Measurements from ENCODE around the gene BTAF1. TPM values are rescaled to one million over a fixed set of nuclear protein-coding genes. Genes with fewer than 3 reads are reported as not detected.
A peak's percentile ranks its signal among the peaks of the same experiment; 100 is the strongest.

The BTAF1 gene
- total and polyA plus RNA-seq, 10 of the 15 experiments (the other 5 are each of a cell fraction or from before 2014, with no cell fraction given), result 11.8 to 157 (median 55.5) TPM

- no peak for DNase-seq (ENCODE audit: low read depth, low spot score)
- ChIA-PET POLR2A (interaction anchor here (0.7 kb wide), 1 partner anchor 495 kb away, joined by 4 read pairs; no protein-coding TSS in a partner anchor), RAD21 (ENCODE audit: unreplicated experiment) (no interaction called here), SMC1A (ENCODE audit: uncharacterized antibody, unreplicated experiment) (interaction anchor here (1.3 kb wide), 1 partner anchor 42 kb away, joined by 3 read pairs; no protein-coding TSS in a partner anchor), CTCF (no interaction called here)
- no peak for ATAC-seq
- Histone ChIP-seq H3K36me3 (ENCODE audit: control insufficient read depth in 2 of 2, insufficient read depth in 2 of 2, low read length in 1 of 2) (no peaks in the 10 kb centered on the region), H3K4me1 (ENCODE audit: control insufficient read depth, insufficient read depth, low read length) (peaks cover 4% of the 10 kb centered on the region), H4K20me1 (ENCODE audit: control insufficient read depth, insufficient read depth) (no peaks in the 10 kb centered on the region), H3K4me3 (peak overlapping the region; percentile 26; the same call in 1 of the 2 replicates), H2AFZ (ENCODE audit: control insufficient read depth, low read depth, low read length) (peak overlapping the region; percentile 51), H3K9me3 (replicated peaks; ENCODE audit: control insufficient read depth, insufficient read depth, low read length) (no peaks in the 10 kb centered on the region), H3K27me3 (replicated peaks in 1 of 2; ENCODE audit: control insufficient read depth in 2 of 2, insufficient read depth in 2 of 2, low read length in 1 of 2) (peaks cover 2 to 11% of the 10 kb centered on the region in 2 experiments; a peak in 3 of 4 replicates), H3K27ac (ENCODE audit: control insufficient read depth, insufficient read depth) (no peak overlapping the region), H3K79me2 (ENCODE audit: control insufficient read depth, insufficient read depth, low read length) (no peaks in the 10 kb centered on the region), H3K4me2 (ENCODE audit: control insufficient read depth, insufficient read depth) (peak overlapping the region; percentile 89), H3K9ac (ENCODE audit: control insufficient read depth, insufficient read depth, low read length) (no peak overlapping the region)
- intact Hi-C loops (cut with micrococcal nuclease; ENCODE audit: unreplicated experiment), result no loop called here
- in situ Hi-C loops (cut with MboI), result no loop called here
- no peak for FAIRE-seq
- no TSS peak for BruUV-seq (replicated peaks)
- TF ChIP-seq JUND (IDR thresholded peaks at IDR 0.05; ENCODE audit: low read depth, low read length) (no peak), TBL1XR1 (IDR thresholded peaks at IDR 0.05; ENCODE audit: low read depth, low read length) (no peak), ZBTB40 (IDR thresholded peaks at IDR 0.05; ENCODE audit: borderline replicate concordance) (no peak), HCFC1 (IDR thresholded peaks at IDR 0.05; ENCODE audit: low read length) (no peak), ZZZ3 (IDR thresholded peaks at IDR 0.05; ENCODE audit: control insufficient read depth, insufficient read length, low read depth) (no peak), CREB1 (IDR thresholded peaks at IDR 0.05; ENCODE audit: low read depth) (no peak), SMC3 (IDR thresholded peaks at IDR 0.05; ENCODE audit: borderline replicate concordance, low read length) (no peak), PML (IDR thresholded peaks at IDR 0.05; ENCODE audit: low read length) (no peak), E2F4 (IDR thresholded peaks at IDR 0.05; ENCODE audit: low read depth, low read length) (no peak), NKRF (conservative IDR thresholded peaks at IDR 0.05) (no peak)
- WGBS (ENCODE audit: insufficient coverage, insufficient replicate concordance, low lambda C conversion rate, missing lambda C conversion rate), result 0% methylated on average over 6 of the region's 6 CpGs
Observed at GRCh38 chr10:91886954-91887271, 36.7 kb upstream of the BTAF1 start.

Data from GM12878 (cell line).